Spleen (tissue), 11 donors: ENCODE data around the gene GAB2. TPM values are rescaled to one million over a fixed set of nuclear protein-coding genes. Genes with fewer than 3 reads are reported as not detected.

Experiments used
- DNase-seq: peaks from one replicate; pipeline ENCODE4 v3.0.0-alpha.2; 2020
- H3K27ac ChIP-seq, 8 donors: fragments of 200-600 bp; sonication (generic) in 7 of 8; 1 replicate in 4 of 8; 2 replicates in 4 of 8; pipeline versions ENCODE4 v1.5.0 to v1.8.0; 2016 to 2021; ENCODE audit warnings: inconsistent platforms in 4 of 8, mild to moderate bottlenecking in 4 of 8, moderate library complexity in 1 of 8
- H3K27me3 ChIP-seq, 7 donors: fragments of 200-600 bp; sonication (generic) in 6 of 7; replicated peaks in 1 of 7; 1 replicate in 4 of 7; 2 replicates in 3 of 7; pipeline versions ENCODE4 v1.5.0 to v1.8.0; 2016 to 2021; ENCODE audit warnings: inconsistent platforms in 3 of 7, mild to moderate bottlenecking in 1 of 7
- H3K36me3 ChIP-seq, 6 donors: fragments of 200-600 bp; sonication (generic) in 5 of 6; 1 replicate in 4 of 6; 2 replicates in 2 of 6; pipeline versions ENCODE4 v1.5.0 to v1.8.0; 2016 to 2021; ENCODE audit warnings: inconsistent platforms in 2 of 6
- H3K4me1 ChIP-seq, 6 donors: fragments of 200-600 bp; sonication (generic) in 5 of 6; 1 replicate in 3 of 6; 2 replicates in 3 of 6; pipeline versions ENCODE4 v1.5.0 to v1.8.0; 2016 to 2021; ENCODE audit warnings: inconsistent platforms in 3 of 6
- H3K4me3 ChIP-seq, 8 donors: fragments of 200-600 bp; sonication (generic) in 7 of 8; 1 replicate in 4 of 8; 2 replicates in 4 of 8; pipeline versions ENCODE4 v1.5.0 to v1.8.0; 2016 to 2021; ENCODE audit warnings: inconsistent platforms in 4 of 8, mild to moderate bottlenecking in 4 of 8, moderate library complexity in 2 of 8
- H3K9me3 ChIP-seq, 8 donors: fragments of 200-600 bp; sonication (generic) in 7 of 8; 1 replicate in 4 of 8; 2 replicates in 4 of 8; pipeline versions ENCODE4 v1.5.0 to v1.8.0; 2016 to 2021; ENCODE audit warnings: inconsistent platforms in 4 of 8
- CTCF ChIP-seq, 11 experiments: fragments of 200-600 bp in 7 of 11; fragments of 450-650 bp in 4 of 11; sonication (generic) in 4 of 11; IDR thresholded peaks in 8 of 11; conservative IDR thresholded peaks in 3 of 11; 1 replicate in 7 of 11; 2 replicates in 4 of 11; pipeline versions ENCODE4 v1.4.0 to v1.8.0; 2016 to 2021; ENCODE audit warnings: antibody characterized with exemption in 11 of 11, inconsistent platforms in 4 of 11, mild to moderate bottlenecking in 1 of 11
- POLR2A ChIP-seq, 3 donors: fragments of 450-650 bp; IDR thresholded peaks; one replicate each; pipeline ENCODE4 v1.5.1; 2017; ENCODE audit warnings: antibody characterized with exemption in 3 of 3, mild to moderate bottlenecking in 1 of 3
- POLR2AphosphoS5 ChIP-seq, 3 donors: sonication (generic); formaldehyde crosslinking; IDR thresholded peaks; one replicate each; pipeline ENCODE4 v1.5.1; 2017; ENCODE audit warnings: antibody characterized with exemption in 3 of 3
- WGBS, 5 donors: extraction: QIAGEN DNeasy Blood & Tissue Kit in 3 of 5; methylation state at CpG; one replicate each; pipeline versions ENCODE4 v1.1.5 to v1.1.7; 2013 to 2018; 5-methylcytosine and 5-hydroxymethylcytosine counted together
- intact Hi-C: fragments of 100-400 bp; cut with DNase I; formaldehyde crosslinking; loops from one replicate; pipeline ENCODE4 v1.15.0; 2023; ENCODE audit warnings: low total_unique reads
- polyA plus RNA-seq, 3 donors: library from polyadenylated mRNA; stranded (reverse); fragments of 200-250 nt; gene quantifications; one replicate each; pipeline ENCODE4 v1.2.1, GENCODE V29; 2013
- total RNA-seq, 7 donors: library from RNA; depleted of rRNA in 3 of 7; stranded (reverse); fragments of >200 nt in 3 of 7; fragmentation: NEBNext Ultra II Directional in 4 of 7; extraction: Animal tissue kit (Norgen Biotek cat#: 25700) in 4 of 7; gene quantifications; one replicate each; pipeline versions ENCODE4 v1.1.0 to v1.2.1, GENCODE V29; 2016 to 2021
- donor health status: healthy with polysubstance abuse.
- donor health status: DM: no; HTN: no; CAD: no; lungs with moderate emphysema.
- donor health status: DM: no; HTN: no; CAD: no.
- donor health status: Bipolar disorder and iron deficiency.
- donor health status: healthy.
- donor health status: DM: no; HTN: no; CAD: no.
- donor health status: DM: yes; HTN: yes; CAD: no.

The GAB2 gene
- total and polyA plus RNA-seq, 10 donors = 2.3 to 57.7 (median 47.0) TPM

GRCh38 chr11:78417888-78418583 lies 416 bp upstream of the GAB2 start:
- TF ChIP-seq CTCF (IDR thresholded peaks at IDR 0.05 in 8 of 11, conservative IDR thresholded peaks at IDR 0.05 in 3 of 11) = peak in 3 of 11 experiments; percentile 16 to 55 (median 27)
- TF ChIP-seq POLR2A (IDR thresholded peaks at IDR 0.05) = peak in 2 of 3 donors; percentile 3 to 44
- peak; percentile 77 to 86 (median 84) for TF ChIP-seq POLR2AphosphoS5 (IDR thresholded peaks at IDR 0.05)
- intact Hi-C loops = loop anchor here (5.0 kb wide), 1 partner anchor 144 kb away; no protein-coding TSS in a partner anchor
- peaks cover 8 to 74% (median 59%) of the 10 kb centered on the region in 6 donors for H3K4me1 ChIP-seq

GRCh38 chr11:78416285-78417174 lies 1.1 kb downstream of the GAB2 start:
- H3K27me3 ChIP-seq = no peaks in the 10 kb centered on the region
- H3K4me1 ChIP-seq = peaks cover 8 to 84% (median 59%) of the 10 kb centered on the region in 6 donors
- peak overlapping the region; percentile 58 to 81 (median 73) for H3K4me3 ChIP-seq
- peak overlapping the region; percentile 92 to 100 (median 98) for H3K27ac ChIP-seq
- H3K36me3 ChIP-seq = no peaks in the 10 kb centered on the region
- peak; percentile 95 for DNase-seq
- intact Hi-C loops = loop anchor here (5.0 kb wide), 1 partner anchor 146 kb away; no protein-coding TSS in a partner anchor
- 1 to 4% (median 2%) methylated on average over 37 to 38 of the region's 38 CpGs for WGBS, 5 donors
- TF ChIP-seq POLR2AphosphoS5 (IDR thresholded peaks at IDR 0.05) = peak; percentile 92 to 95 (median 93)
- TF ChIP-seq CTCF (IDR thresholded peaks at IDR 0.05 in 8 of 11, conservative IDR thresholded peaks at IDR 0.05 in 3 of 11) = peak; percentile 20 to 76 (median 51)
- peak in 2 of 3 donors; percentile 47 to 52 for TF ChIP-seq POLR2A (IDR thresholded peaks at IDR 0.05)
- no peaks in the 10 kb centered on the region for H3K9me3 ChIP-seq

More at GRCh38 chr11:78417888-78418583, 416 bp upstream of the GAB2 start:
- Histone ChIP-seq H3K27me3 (no peaks in the 10 kb centered on the region), H3K9me3 (no peaks in the 10 kb centered on the region), H3K27ac (peak overlapping the region; percentile 30 to 100 (median 98)), H3K4me3 (peak overlapping the region; percentile 45 to 81 (median 66)), H3K36me3 (no peaks in the 10 kb centered on the region)
- peak; percentile 96 for DNase-seq
- WGBS, 5 donors = 0 to 1% (median 1%) methylated on average over 41 to 68 of the region's 68 CpGs

GRCh38 chr11:78415338-78415737 lies 2.3 kb downstream of the GAB2 start:
- WGBS, 5 donors = 46 to 60% (median 52%) methylated on average over 4 of the region's 4 CpGs
- H3K27me3 ChIP-seq = no peaks in the 10 kb centered on the region
- peaks cover 4 to 74% (median 50%) of the 10 kb centered on the region in 6 donors for H3K4me1 ChIP-seq
- no peak for TF ChIP-seq CTCF (IDR thresholded peaks at IDR 0.05 in 8 of 11, conservative IDR thresholded peaks at IDR 0.05 in 3 of 11)
- TF ChIP-seq POLR2AphosphoS5 (IDR thresholded peaks at IDR 0.05) = no peak
- no peak for TF ChIP-seq POLR2A (IDR thresholded peaks at IDR 0.05)
- peak overlapping the region in 1 of 8 donors; percentile 24 for H3K4me3 ChIP-seq
- H3K9me3 ChIP-seq = peaks cover 0 to 5% (median 2%) of the 10 kb centered on the region in 8 donors
- peak overlapping the region in 7 of 8 donors; percentile 13 to 100 (median 98) for H3K27ac ChIP-seq
- intact Hi-C loops = loop anchor here (5.0 kb wide), 1 partner anchor 147 kb away; no protein-coding TSS in a partner anchor
- peaks cover 0 to 4% (median 0%) of the 10 kb centered on the region in 6 donors for H3K36me3 ChIP-seq
- no peak for DNase-seq
